HG02588 (cell line): ENCODE measurements around the gene HACL1.
A peak's percentile ranks its signal among the peaks of the same experiment; 100 is the strongest.

Source experiments
- ATAC-seq: cut with Tn5 transposase; IDR thresholded peaks from one replicate; pipeline ENCODE4 v1.9.1; 2021; ENCODE audit warnings: mild to moderate bottlenecking, moderate library complexity; ENCODE audit not compliant: unreplicated experiment

Gene HACL1

GRCh38 chr3:15601399-15602145 is at the start of gene HACL1, which contains the start of gene BTD:
TSS of gene HACL1 (minus strand) at chr3:15601569. CDS start at chr3:15601463, 106 bp downstream.
TSS of gene BTD (plus strand) at chr3:15601745. CDS start at chr3:15635440, 33,695 bp downstream.
- peak; percentile 92 for ATAC-seq

GRCh38 chr3:15649858-15650257 is 48.5 kb upstream of the HACL1 start:
- ATAC-seq, result no peak

DNA sequence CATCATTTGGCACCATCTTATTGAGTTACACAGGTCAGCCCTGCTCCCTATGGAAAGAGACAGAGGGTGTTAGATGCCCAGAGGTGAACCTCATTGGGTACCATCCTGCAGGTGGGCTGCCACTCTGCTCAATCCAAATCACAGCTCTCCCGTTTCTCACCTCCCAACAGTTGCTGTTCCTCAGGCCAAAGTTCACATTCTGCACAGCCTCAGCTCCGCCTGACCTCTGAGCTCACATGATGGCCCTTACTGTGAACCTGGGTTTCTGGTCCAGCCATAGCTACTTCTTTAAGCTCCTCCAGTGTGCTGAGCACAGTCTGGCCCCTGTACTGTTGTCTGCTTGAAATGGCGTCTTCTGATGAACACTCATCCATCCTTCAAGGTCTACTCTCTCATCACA is 48.0 kb upstream of the HACL1 start:
- no peak for ATAC-seq

- peak; percentile 93 for ATAC-seq
Observed at GRCh38 chr3:15647611-15648167, 46.3 kb upstream of the HACL1 start.

DNA sequence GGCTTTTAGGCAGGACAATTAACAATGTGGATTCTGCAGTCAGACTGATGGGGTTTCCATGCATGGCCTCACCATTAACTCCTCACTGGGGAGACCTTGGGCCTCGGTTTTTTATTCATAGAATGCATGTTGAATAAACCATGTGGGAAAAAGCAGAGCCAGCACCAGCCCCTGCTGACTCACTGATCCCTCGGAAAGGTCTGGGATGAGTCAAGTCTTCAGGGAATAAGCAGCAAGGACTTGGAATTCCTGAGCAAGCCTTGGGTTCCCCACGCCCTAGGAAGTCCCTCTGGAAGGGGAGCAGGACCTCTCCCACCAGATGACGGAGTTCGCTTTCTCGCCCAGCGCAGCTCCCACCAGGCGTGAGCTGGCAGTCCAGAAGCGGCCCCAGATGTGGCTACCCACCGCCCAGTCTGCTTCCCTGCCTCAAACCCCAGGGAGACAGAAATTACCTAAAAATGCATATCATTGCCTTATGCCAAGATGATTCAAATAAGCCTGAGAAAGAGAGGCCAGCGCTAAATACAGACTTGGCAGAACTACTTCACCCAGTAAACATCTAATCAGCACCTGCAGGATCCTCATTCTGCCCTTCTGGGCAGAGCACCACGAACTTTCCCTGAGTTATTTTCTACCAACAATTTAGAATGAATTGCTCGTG is 45.6 kb upstream of the HACL1 start:
- peak; percentile 27 for ATAC-seq

DNA sequence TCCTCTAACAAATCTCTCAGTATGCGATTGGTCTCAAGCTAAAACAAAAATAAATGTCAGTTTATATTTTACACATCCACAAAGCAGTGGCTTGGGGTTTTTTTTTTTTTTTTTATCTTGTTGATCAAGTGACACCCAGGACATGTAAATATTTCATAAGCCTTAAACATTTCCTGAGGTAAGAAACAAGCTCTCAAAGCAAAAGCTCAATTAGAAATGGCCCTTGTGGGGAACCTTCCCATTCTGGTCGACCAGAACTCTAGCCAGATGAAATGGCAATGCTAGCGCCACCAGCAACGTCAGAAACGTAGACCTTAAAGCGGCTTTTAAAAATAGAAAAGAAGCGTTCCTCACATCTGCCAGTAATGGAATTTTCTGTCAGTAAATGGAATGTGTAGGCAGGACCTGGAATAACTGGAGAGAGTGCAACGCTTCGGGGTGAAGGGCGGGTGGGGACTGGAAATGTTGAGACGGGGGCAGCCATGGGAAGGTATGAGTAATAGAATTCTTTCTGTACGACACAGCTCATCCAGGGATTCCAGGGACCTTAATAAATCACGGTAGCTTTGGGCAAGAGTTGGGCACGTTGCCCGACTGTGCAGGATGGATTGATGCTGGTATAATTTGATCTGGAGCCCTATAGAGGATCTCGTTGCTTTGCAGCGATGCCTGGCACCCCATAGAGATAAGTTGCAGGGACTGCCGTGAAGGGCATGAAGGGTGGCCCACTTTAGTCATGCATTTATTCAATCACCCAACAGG is 44.6 kb upstream of the HACL1 start:
- no peak for ATAC-seq

GRCh38 chr3:15645246-15645645 is 43.9 kb upstream of the HACL1 start:
- ATAC-seq, result no peak

- ATAC-seq, result peak; percentile 31
Observed at GRCh38 chr3:15638891-15639262, 37.5 kb upstream of the HACL1 start.

DNA sequence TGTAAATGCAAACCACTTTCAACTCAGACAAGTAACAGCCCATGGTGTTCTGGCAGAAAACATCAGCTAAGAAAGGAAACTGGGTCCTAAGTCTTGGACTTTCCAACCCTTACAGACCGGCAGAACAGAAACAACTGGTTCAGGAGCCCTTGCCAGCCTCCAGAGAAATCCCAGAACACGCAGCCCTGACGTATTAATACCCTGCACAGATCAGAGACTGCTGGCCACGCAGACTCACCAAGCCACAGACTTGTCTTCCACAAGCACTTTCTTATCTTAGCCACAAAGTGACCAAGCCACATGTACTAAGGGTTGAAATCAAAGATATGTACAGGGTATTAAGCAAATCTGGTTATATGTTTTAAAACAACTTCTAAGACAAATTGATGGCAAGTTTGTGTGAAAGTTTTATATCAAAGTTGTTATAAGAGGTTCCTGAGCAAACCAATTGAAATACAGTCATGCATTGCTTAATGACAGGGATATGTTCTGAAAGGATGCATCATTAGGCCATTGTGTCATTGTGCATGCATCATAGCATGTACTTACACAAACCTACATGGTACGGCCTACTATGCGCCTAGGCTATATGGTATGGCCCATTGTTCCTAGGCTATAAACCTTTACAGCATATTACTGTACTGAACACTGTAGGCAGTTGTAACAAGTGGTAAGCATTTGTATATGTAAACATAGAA is 37.0 kb upstream of the HACL1 start:
- ATAC-seq, result no peak

DNA sequence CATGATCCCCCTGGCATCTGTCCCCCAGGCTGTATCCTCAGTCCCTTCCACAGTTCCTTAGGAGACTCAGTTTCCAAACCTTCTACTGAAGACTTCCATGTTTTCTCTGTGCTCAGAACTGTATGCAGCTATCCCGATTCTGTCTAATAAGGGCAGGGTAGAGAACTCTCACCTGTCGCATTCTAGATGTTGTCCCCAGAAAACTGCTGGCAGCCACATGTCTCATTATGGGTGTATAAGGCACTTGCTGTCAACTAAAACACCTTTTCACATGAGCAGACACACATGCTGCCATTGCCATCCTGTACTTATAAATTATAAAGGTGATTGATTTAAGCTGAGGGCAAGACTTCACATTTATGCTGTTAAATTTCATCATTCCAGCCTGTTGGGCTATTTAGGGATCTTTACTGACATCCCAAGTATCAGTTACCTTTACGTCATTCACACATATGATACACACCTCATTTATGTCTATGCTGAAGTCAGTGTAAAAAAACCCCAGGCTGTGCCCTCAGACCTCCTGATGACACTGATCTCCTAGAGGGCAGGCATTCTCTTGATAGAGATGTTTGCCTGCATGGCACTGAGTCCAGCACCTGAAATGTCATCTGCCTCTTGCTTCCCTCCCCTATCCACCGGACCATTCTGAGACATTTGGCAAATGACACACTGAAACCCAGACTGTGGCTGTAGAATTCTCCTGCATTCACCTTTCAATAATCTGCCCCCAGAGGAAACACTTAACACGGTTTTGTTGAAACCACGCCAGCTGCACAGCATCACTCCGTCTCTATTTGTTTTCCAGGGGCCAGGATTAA is 36.0 kb upstream of the HACL1 start:
- ATAC-seq, result no peak

GRCh38 chr3:15636028-15636709 is 34.8 kb upstream of the HACL1 start:
- peak; percentile 53 for ATAC-seq

- no peak for ATAC-seq
Observed at GRCh38 chr3:15635121-15635661, 33.8 kb upstream of the HACL1 start.

GRCh38 chr3:15634671-15635070 is 33.3 kb upstream of the HACL1 start:
- no peak for ATAC-seq

DNA sequence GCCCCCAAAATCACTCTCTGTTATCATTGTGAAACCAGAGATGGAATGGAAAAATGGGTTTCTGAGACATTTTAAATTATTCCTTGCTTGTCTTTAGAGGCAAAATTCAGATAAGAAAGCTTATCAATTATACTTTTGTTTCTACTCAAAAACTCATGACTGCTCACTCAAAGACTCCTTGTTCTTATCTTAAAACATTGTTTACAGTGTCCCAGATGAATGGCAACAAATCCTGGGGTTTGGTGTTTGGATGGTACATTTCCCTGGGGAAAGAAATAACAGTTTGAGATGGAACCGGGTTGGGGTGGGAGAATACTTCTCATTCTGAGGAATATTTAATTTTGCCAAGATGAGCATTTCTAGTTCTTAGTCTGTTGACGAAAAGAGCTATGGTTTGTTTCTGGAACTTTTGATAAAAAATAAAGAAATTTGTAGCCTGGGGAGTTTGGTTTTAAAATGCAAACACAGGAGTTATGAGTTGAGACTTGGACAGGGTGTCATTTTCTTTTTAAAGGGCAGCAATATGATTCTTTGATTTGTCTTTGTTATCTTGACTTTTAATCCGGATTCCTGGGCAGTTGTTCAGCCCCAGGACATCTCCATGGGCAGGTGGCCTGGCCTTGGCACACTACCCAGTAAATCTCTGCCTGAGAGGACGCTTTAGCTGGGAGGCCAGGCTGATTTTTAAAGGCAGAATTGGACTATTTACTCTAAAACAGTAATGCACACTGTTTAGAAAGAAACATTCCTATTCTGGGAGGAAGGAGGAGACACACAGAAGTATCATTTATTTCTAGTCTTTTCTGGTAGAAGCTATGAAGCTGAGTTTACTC is 32.6 kb upstream of the HACL1 start:
- ATAC-seq, result no peak

GRCh38 chr3:15633159-15633558 is 31.8 kb upstream of the HACL1 start:
- ATAC-seq, result no peak

GRCh38 chr3:15632212-15632580 is 30.8 kb upstream of the HACL1 start:
- no peak for ATAC-seq

DNA sequence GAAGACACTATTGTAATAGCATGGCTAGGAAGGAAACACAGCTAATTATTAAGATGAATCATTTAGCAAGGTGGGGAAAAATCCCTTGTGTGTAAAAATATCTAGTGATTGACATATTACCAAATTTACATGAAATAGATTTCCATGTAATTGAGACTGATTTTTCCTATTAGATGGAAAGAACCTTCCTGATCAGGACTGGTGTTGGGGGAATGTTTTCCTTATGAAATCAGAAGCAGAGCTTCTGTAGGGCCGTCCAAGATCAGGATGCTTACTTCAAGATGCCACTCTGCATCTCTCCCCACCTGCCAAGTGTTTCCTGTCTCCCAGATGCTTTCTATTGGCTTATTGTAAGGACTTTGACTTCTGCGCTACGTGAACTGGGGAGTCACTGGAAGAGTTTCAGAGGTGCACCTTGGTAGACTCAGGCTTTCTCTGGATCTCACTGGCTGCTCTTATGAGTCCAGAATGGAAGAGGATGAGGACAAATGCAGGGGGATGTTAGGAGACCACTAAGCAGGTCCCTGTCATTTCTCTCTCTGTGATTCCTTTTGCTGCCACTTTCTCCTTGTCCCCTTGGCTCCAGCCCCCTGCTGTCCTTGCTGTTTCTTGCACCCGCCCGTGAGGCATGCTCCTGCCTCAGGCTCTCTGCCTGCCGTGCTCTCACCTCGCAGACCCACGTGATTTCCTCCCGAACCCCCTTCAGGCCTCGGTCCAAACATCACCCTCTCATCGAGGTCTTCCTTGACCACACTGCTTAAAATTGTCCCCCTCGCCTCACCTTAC is 30.2 kb upstream of the HACL1 start:
- ATAC-seq, result no peak
